GM19240 (cell line): ENCODE data around the gene IL20RA.
"Not testable (repeated sequence)": the region's sequence is repeated elsewhere in the genome, so short reads cannot be mapped to it uniquely, and the experiment has no call there.

ENCODE experiments used
- DNase-seq: peaks from one replicate; pipeline ENCODE4 v3.0.0; 2011; ENCODE audit warnings: low spot score; ENCODE audit not compliant: insufficient read length

IL20RA gene

GRCh38 chr6:136973781-136974180 is 71.0 kb downstream of the IL20RA start:
- DNase-seq = not testable (repeated sequence)

- DNase-seq = no peak
These were observed 73.2 kb downstream of the IL20RA start for GRCh38 chr6:136971609-136972008.

- no peak for DNase-seq
These were observed 74.8 kb downstream of the IL20RA start for GRCh38 chr6:136969930-136970329.

GRCh38 chr6:136969433-136969832 is 75.3 kb downstream of the IL20RA start:
- DNase-seq = no peak

GRCh38 chr6:136968837-136969236 is 75.9 kb downstream of the IL20RA start:
- no peak for DNase-seq

GRCh38 chr6:136967876-136968752 is 76.7 kb downstream of the IL20RA start:
- peak; percentile 57 for DNase-seq

- no peak for DNase-seq
These were observed 80.4 kb downstream of the IL20RA start for GRCh38 chr6:136964398-136964797.

GRCh38 chr6:136963259-136963658 is 81.5 kb downstream of the IL20RA start:
- no peak for DNase-seq

GRCh38 chr6:136962661-136963060 is 82.1 kb downstream of the IL20RA start:
- DNase-seq = no peak

GRCh38 chr6:136961848-136962247 is 82.9 kb downstream of the IL20RA start:
- no peak for DNase-seq

GRCh38 chr6:136960781-136961180 is 84.0 kb downstream of the IL20RA start:
- DNase-seq = no peak

GRCh38 chr6:136959935-136960334 is 84.8 kb downstream of the IL20RA start:
- not testable (repeated sequence) for DNase-seq

- no peak for DNase-seq
These were observed 85.3 kb downstream of the IL20RA start for GRCh38 chr6:136959471-136959891.

- no peak for DNase-seq
These were observed 86.6 kb downstream of the IL20RA start for GRCh38 chr6:136958168-136958567.

GRCh38 chr6:136956590-136957544 is 87.9 kb downstream of the IL20RA start:
- DNase-seq = no peak

GRCh38 chr6:136955123-136955522 is 89.6 kb downstream of the IL20RA start:
- DNase-seq = no peak

- DNase-seq = no peak
These were observed 92.0 kb downstream of the IL20RA start for GRCh38 chr6:136952714-136953260.

- no peak for DNase-seq
These were observed 94.2 kb downstream of the IL20RA start for GRCh38 chr6:136950436-136951126.
